Hepatocyte (in vitro differentiated cells): ENCODE data around the gene CPEB2. TPM values are rescaled to one million over a fixed set of nuclear protein-coding genes. Genes with fewer than 3 reads are reported as not detected.

Experiments
- DNase-seq: peaks from one replicate; pipeline ENCODE4 v3.0.0-alpha.2; 2016; ENCODE audit warnings: low spot score
- H2AFZ ChIP-seq: fragments of 200-600 bp; sonication (generic); 2 replicates; pipeline ENCODE4 v1.6.0; 2016; ENCODE audit warnings: antibody characterized with exemption, mild to moderate bottlenecking
- H3K27ac ChIP-seq: fragments of 200-600 bp; sonication (generic); 2 replicates; pipeline ENCODE4 v1.5.1; 2016; ENCODE audit warnings: mild to moderate bottlenecking
- H3K27me3 ChIP-seq: fragments of 200-600 bp; sonication (generic); 2 replicates; pipeline ENCODE4 v1.6.1; 2016
- H3K36me3 ChIP-seq: fragments of 200-600 bp; sonication (generic); replicated peaks from 2 replicates; pipeline ENCODE4 v1.5.1; 2016; ENCODE audit warnings: low read depth; ENCODE audit not compliant: insufficient read depth
- H3K4me1 ChIP-seq: fragments of 200-600 bp; sonication (generic); 2 replicates; pipeline ENCODE4 v1.5.1; 2016; ENCODE audit warnings: mild to moderate bottlenecking, moderate library complexity; ENCODE audit not compliant: insufficient read depth
- H3K4me2 ChIP-seq: fragments of 200-600 bp; sonication (generic); 2 replicates; pipeline ENCODE4 v1.6.0; 2016
- H3K4me3 ChIP-seq: fragments of 200-600 bp; sonication (generic); 2 replicates; pipeline ENCODE4 v1.5.1; 2016; ENCODE audit warnings: mild to moderate bottlenecking
- H3K79me2 ChIP-seq: fragments of 200-600 bp; sonication (generic); 2 replicates; pipeline ENCODE4 v1.6.0; 2017; ENCODE audit warnings: mild to moderate bottlenecking
- H3K9me2 ChIP-seq: fragments of 200-600 bp; sonication (generic); replicated peaks from 2 replicates; pipeline ENCODE4 v1.6.0; 2017; ENCODE audit warnings: mild to moderate bottlenecking; ENCODE audit not compliant: insufficient read depth
- H3K9me3 ChIP-seq: fragments of 200-600 bp; sonication (generic); 2 replicates; pipeline ENCODE4 v1.5.1; 2016; ENCODE audit warnings: low read depth, mild to moderate bottlenecking
- H4K20me1 ChIP-seq: fragments of 200-600 bp; sonication (generic); 2 replicates; pipeline ENCODE4 v1.6.0; 2016; ENCODE audit warnings: mild to moderate bottlenecking; ENCODE audit not compliant: insufficient read depth, poor library complexity, severe bottlenecking
- CTCF ChIP-seq: fragments of 200-600 bp; sonication (generic); IDR thresholded peaks from 2 replicates; pipeline ENCODE4 v1.5.1; 2016; ENCODE audit warnings: antibody characterized with exemption, mild to moderate bottlenecking; ENCODE audit not compliant: poor library complexity
- EZH2 ChIP-seq: fragments of 200-600 bp; sonication (generic); IDR thresholded peaks from 2 replicates; pipeline ENCODE4 v1.6.1; 2016; ENCODE audit warnings: antibody characterized with exemption, mild to moderate bottlenecking, borderline replicate concordance
- EZH2phosphoT487 ChIP-seq: fragments of 200-600 bp; sonication (generic); IDR thresholded peaks from one replicate; pipeline ENCODE4 v1.6.1; 2018; ENCODE audit warnings: antibody characterized with exemption, mild to moderate bottlenecking, low read depth, moderate library complexity; ENCODE audit not compliant: unreplicated experiment, severe bottlenecking
- WGBS: methylation state at CpG from one replicate; pipeline ENCODE4 v1.1.6; 2016; ENCODE audit warnings: low lambda C conversion rate; ENCODE audit errors: missing lambda C conversion rate; 5-methylcytosine and 5-hydroxymethylcytosine counted together
- polyA plus RNA-seq: library from polyadenylated mRNA; unstranded; fragments of >200 nt; fragmentation: Nextera tagmentation; extraction: Ambion mirVana; gene quantifications from 2 replicates; pipeline ENCODE4 v1.2.1, GENCODE V29; 2016
- total RNA-seq: library from RNA; depleted of rRNA; stranded (reverse); fragments of >200 nt; gene quantifications from 2 replicates; pipeline ENCODE4 v1.2.3, GENCODE V29; 2014

CPEB2 gene
- total and polyA plus RNA-seq, 2 experiments from 2014 or later, result 4.4 to 18.1 TPM

GRCh38 chr4:15117270-15117946 is 115.1 kb downstream of the CPEB2 start:
- no peaks in the 10 kb centered on the region for H4K20me1 ChIP-seq
- no peaks in the 10 kb centered on the region for H3K9me3 ChIP-seq
- no peak overlapping the region for H3K4me2 ChIP-seq
- no peaks in the 10 kb centered on the region for H3K36me3 ChIP-seq
- H3K4me3 ChIP-seq, result no peak overlapping the region
- TF ChIP-seq EZH2, result no peak
- no peak for TF ChIP-seq EZH2phosphoT487
- TF ChIP-seq CTCF, result no peak
- no peak overlapping the region for H3K27ac ChIP-seq
- no peaks in the 10 kb centered on the region for H3K4me1 ChIP-seq
- H3K9me2 ChIP-seq, result no peaks in the 10 kb centered on the region
- no peaks in the 10 kb centered on the region for H3K79me2 ChIP-seq
- WGBS, result 87% methylated on average over 3 of the region's 3 CpGs
- H3K27me3 ChIP-seq, result no peaks in the 10 kb centered on the region
- H2AFZ ChIP-seq, result no peak overlapping the region
- DNase-seq, result no peak

- Histone ChIP-seq H3K27ac (peak overlapping the region; percentile 11), H2AFZ (no peak overlapping the region), H3K79me2 (no peaks in the 10 kb centered on the region), H3K9me3 (no peaks in the 10 kb centered on the region), H3K4me3 (no peak overlapping the region), H3K4me1 (no peaks in the 10 kb centered on the region), H4K20me1 (no peaks in the 10 kb centered on the region), H3K4me2 (peak overlapping the region; percentile 28), H3K36me3 (no peaks in the 10 kb centered on the region), H3K9me2 (no peaks in the 10 kb centered on the region), H3K27me3 (no peaks in the 10 kb centered on the region)
- TF ChIP-seq EZH2, result no peak
- 31% methylated on average over 4 of the region's 4 CpGs for WGBS
- peak; percentile 12 for DNase-seq
Observed at GRCh38 chr4:15118292-15118691, 116.0 kb downstream of the CPEB2 start.
